ENCODE results near the gene ACOT6. TPM values are rescaled to one million over a fixed set of nuclear protein-coding genes. Genes with fewer than 3 reads are reported as not detected.
A peak's percentile ranks its signal among the peaks of the same experiment; 100 is the strongest.
"Not testable (repeated sequence)": the region's sequence is repeated elsewhere in the genome, so short reads cannot be mapped to it uniquely, and the experiment has no call there.

Gene ACOT6
- total and polyA plus RNA-seq, 5 donors from 2014 or later = 0.16 TPM; not detected in 4

DNA sequence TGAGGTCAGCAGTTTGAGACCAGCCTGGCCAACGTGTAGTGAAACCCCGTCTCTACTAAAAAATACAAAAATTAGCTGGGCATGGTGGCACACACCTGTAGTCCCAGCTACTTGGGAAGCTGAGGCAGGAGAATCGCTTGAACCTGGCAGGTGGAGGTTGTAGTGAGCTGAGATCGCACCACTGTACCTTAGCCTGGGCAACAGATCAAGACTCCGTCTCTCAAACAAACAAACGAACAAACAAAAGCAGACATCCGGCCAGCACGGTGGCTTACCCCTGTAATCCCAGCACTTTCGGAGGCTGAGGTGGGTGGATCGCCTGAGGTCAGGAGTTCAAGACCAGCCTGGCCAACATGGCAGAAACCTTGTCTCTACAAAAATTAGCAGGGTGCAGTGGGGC lies 24.0 kb downstream of the ACOT6 start:
- H3K9me3 Mint-ChIP-seq = not testable (repeated sequence)
- peaks cover 37% of the 10 kb centered on the region for H3K27me3 Mint-ChIP-seq

DNA sequence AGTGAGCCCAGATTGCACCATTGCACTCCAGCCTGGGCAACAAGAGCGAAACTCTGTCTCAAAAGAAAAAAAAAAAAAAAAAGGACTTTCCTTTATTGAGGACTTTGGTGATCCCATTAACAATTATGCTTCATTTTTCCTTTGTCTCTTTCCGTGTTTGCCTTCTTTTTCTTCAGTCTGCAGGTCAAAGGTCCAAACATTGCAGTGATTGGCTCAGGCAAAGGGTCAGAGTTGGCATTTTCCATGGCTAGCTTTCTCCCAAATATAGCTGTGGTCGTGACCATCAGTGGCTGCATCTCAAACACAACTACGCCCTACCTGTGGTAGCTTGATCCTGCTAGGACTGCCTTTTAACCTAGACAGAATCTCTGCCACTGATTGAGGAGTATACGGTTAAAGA lies 25.5 kb downstream of the ACOT6 start:
- peaks cover 6% of the 10 kb centered on the region for H3K27me3 ChIP-seq (ENCODE audit: control insufficient read depth, insufficient read depth, low read length)
- Mint-ChIP-seq H3K27me3 (peaks cover 29% of the 10 kb centered on the region), H3K9me3 (no peaks in the 10 kb centered on the region)

More for the DNA sequence above, 24.0 kb downstream of the ACOT6 start:
- H3K9me3 ChIP-seq (ENCODE audit: control insufficient read depth in 2 of 2, low read length in 2 of 2); H3K4me3 ChIP-seq (ENCODE audit: low read depth, low read length); H3K4me1 Mint-ChIP-seq; H3K27me3 ChIP-seq (ENCODE audit: control insufficient read depth, insufficient read depth, low read length); H3K27ac Mint-ChIP-seq; H3K36me3 Mint-ChIP-seq; H3K27ac ChIP-seq (ENCODE audit: insufficient read depth, low read length, poor library complexity, severe bottlenecking); DNase-seq; ATAC-seq (ENCODE audit: low read depth in 2 of 2); H3K4me3 Mint-ChIP-seq; H3K36me3 ChIP-seq (ENCODE audit: control insufficient read depth, insufficient read depth, low read length): not testable (repeated sequence)
- H3K4me1 ChIP-seq (ENCODE audit: control insufficient read depth, insufficient read depth, low read length, poor library complexity, severe bottlenecking) = peaks cover 14% of the 10 kb centered on the region

DNA sequence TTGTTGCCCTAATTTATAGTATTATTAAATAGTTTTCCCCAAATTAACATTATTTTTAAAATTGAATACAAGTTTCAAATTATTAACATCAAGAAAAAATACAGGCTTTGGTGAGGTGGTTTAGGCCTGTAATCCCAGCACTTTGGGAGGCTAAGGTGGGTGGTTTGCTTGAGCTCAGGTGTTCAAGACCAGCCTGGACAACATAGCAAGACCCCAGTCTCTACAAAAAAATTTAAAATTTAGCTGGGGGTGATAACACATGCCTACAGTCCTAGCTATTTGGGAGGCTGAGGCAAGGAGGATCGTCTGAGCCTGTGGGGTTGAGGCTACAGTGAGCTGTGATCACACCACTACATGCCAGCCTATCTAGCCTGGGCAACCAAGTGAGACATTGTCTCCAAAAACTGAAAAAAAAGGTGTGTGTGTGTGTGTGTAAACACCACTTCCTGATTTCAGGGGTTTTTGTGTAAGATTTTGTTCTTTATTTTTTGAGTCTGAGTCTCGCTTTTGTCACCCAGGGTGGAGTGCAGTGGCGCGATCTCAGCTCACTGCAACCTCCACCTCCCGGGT lies 28.6 kb downstream of the ACOT6 start:
- no peak for DNase-seq
- Histone ChIP-seq H3K9me3 (ENCODE audit: control insufficient read depth in 2 of 2, low read length in 2 of 2) (no peaks in the 10 kb centered on the region), H3K27ac (ENCODE audit: insufficient read depth, low read length, poor library complexity, severe bottlenecking) (no peak overlapping the region), H3K36me3 (ENCODE audit: control insufficient read depth, insufficient read depth, low read length) (no peaks in the 10 kb centered on the region), H3K4me3 (ENCODE audit: low read depth, low read length) (no peak overlapping the region), H3K4me1 (ENCODE audit: control insufficient read depth, insufficient read depth, low read length, poor library complexity, severe bottlenecking) (peaks cover 15% of the 10 kb centered on the region), H3K27me3 (ENCODE audit: control insufficient read depth, insufficient read depth, low read length) (peaks cover 4% of the 10 kb centered on the region)
- H3K4me3 Mint-ChIP-seq = no peak overlapping the region
- H3K4me1 Mint-ChIP-seq = peaks cover 0 to 15% (median 13%) of the 10 kb centered on the region in 4 donors
- H3K36me3 Mint-ChIP-seq = no peaks in the 10 kb centered on the region
- H3K9me3 Mint-ChIP-seq = peaks cover 0 to 1% (median 0%) of the 10 kb centered on the region in 7 donors
- H3K27me3 Mint-ChIP-seq = peaks cover 6% of the 10 kb centered on the region
- ATAC-seq (ENCODE audit: low read depth in 2 of 2) = no peak
- no peak overlapping the region for H3K27ac Mint-ChIP-seq

More for the DNA sequence above, 25.5 kb downstream of the ACOT6 start:
- Mint-ChIP-seq H3K4me1 (peaks cover 4 to 6% (median 5%) of the 10 kb centered on the region in 4 donors), H3K27ac (no peak overlapping the region), H3K36me3 (no peaks in the 10 kb centered on the region), H3K4me3 (no peak overlapping the region)
- no peak for ATAC-seq (ENCODE audit: low read depth in 2 of 2)
- Histone ChIP-seq H3K4me1 (ENCODE audit: control insufficient read depth, insufficient read depth, low read length, poor library complexity, severe bottlenecking) (peaks cover 14% of the 10 kb centered on the region), H3K27ac (ENCODE audit: insufficient read depth, low read length, poor library complexity, severe bottlenecking) (no peak overlapping the region), H3K36me3 (ENCODE audit: control insufficient read depth, insufficient read depth, low read length) (no peaks in the 10 kb centered on the region), H3K9me3 (ENCODE audit: control insufficient read depth in 2 of 2, low read length in 2 of 2) (no peaks in the 10 kb centered on the region), H3K4me3 (ENCODE audit: low read depth, low read length) (no peak overlapping the region)
- DNase-seq = no peak

DNA sequence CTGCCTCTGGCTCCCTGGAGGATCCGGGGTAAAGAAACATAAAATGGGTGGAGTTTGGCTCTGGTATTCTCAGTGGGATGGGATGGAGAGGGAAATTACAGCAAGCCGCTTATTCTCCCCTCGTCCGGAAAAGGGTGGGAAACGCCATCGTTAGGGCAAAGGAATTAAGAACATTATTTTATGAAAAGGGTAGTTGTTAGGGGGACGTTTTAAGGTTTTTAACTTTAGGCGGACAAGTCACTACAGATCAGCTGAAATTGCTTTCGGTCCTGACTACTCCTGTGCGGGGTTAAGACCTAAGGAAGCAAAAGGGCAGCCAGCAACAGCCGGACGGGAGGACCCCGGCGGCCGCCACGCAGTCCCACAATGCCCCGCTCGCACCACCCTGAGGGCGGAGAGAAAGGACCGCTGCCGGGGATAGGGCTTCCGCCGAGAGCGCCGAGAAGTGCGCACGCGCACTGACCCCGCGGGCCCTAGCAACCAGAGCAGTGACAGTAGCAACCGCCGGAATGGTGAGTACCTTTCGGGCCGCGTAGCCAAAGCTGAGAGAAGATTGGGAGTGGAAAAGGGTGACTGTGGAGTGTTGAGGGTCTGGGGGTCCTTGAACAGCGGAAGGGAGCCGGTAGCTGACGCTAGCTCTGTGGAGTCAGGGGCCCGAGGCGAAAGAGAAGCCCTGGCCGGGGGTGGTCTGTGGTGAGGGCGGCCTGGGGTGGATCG lies 32.4 kb downstream of the ACOT6 start, which contains the start of gene DNAL1:
DNAL1 (plus strand) TSS at position 456 of the 717 bp plus-strand sequence; CDS start at position 510, 54 bp downstream.
- peak; percentile 99 for ATAC-seq (ENCODE audit: low read depth in 2 of 2)
- Histone ChIP-seq H3K27me3 (ENCODE audit: control insufficient read depth, insufficient read depth, low read length) (no peaks in the 10 kb centered on the region), H3K4me3 (ENCODE audit: low read depth, low read length) (peak within 1 kb of the TSS; percentile 91), H3K4me1 (ENCODE audit: control insufficient read depth, insufficient read depth, low read length, poor library complexity, severe bottlenecking) (peaks cover 15% of the 10 kb centered on the region), H3K36me3 (ENCODE audit: control insufficient read depth, insufficient read depth, low read length) (no peaks in the 10 kb centered on the region), H3K27ac (ENCODE audit: insufficient read depth, low read length, poor library complexity, severe bottlenecking) (peak within 1 kb of the TSS; percentile 64), H3K9me3 (ENCODE audit: control insufficient read depth in 2 of 2, low read length in 2 of 2) (no peaks in the 10 kb centered on the region)
- Mint-ChIP-seq H3K27me3 (no peaks in the 10 kb centered on the region), H3K9me3 (peaks cover 0 to 1% (median 0%) of the 10 kb centered on the region in 7 donors), H3K4me3 (peak within 1 kb of the TSS; percentile 86 to 97 (median 96)), H3K27ac (peak within 1 kb of the TSS; percentile 92 to 98 (median 95)), H3K36me3 (no peaks in the 10 kb centered on the region), H3K4me1 (peaks cover 0 to 17% (median 15%) of the 10 kb centered on the region in 4 donors)
- peak; percentile 86 to 91 (median 89) for DNase-seq

DNA sequence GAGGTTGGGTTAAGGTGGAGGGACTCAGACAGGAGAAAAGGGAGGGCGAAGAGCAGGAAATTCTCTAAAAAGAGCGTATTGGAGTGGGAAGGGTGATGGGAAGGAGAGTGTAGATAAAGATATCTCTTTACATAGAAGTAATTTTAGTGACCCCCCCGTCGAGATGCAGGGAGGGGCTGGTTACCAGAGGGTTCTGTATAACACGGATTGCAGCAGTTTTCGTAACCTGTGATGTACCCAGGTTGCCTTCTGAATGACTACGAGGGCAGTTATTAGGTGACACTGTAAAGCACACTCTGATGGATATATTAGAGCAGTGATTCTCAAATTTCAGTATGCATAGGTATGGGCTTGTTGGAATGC lies 32.9 kb downstream of the ACOT6 start:
- Histone ChIP-seq H3K27ac (ENCODE audit: insufficient read depth, low read length, poor library complexity, severe bottlenecking) (peak overlapping the region; percentile 64), H3K27me3 (ENCODE audit: control insufficient read depth, insufficient read depth, low read length) (no peaks in the 10 kb centered on the region), H3K36me3 (ENCODE audit: control insufficient read depth, insufficient read depth, low read length) (no peaks in the 10 kb centered on the region), H3K4me1 (ENCODE audit: control insufficient read depth, insufficient read depth, low read length, poor library complexity, severe bottlenecking) (peaks cover 15% of the 10 kb centered on the region), H3K4me3 (ENCODE audit: low read depth, low read length) (peak overlapping the region; percentile 91), H3K9me3 (ENCODE audit: control insufficient read depth in 2 of 2, low read length in 2 of 2) (no peaks in the 10 kb centered on the region)
- no peak for ATAC-seq (ENCODE audit: low read depth in 2 of 2)
- no peaks in the 10 kb centered on the region for H3K36me3 Mint-ChIP-seq
- no peaks in the 10 kb centered on the region for H3K27me3 Mint-ChIP-seq
- H3K27ac Mint-ChIP-seq = peak overlapping the region; percentile 89 to 95 (median 92)
- H3K4me3 Mint-ChIP-seq = peak overlapping the region; percentile 86 to 97 (median 96)
- H3K4me1 Mint-ChIP-seq = peaks cover 0 to 17% (median 15%) of the 10 kb centered on the region in 4 donors
- H3K9me3 Mint-ChIP-seq = peaks cover 0 to 1% (median 0%) of the 10 kb centered on the region in 7 donors
- DNase-seq = no peak

DNA sequence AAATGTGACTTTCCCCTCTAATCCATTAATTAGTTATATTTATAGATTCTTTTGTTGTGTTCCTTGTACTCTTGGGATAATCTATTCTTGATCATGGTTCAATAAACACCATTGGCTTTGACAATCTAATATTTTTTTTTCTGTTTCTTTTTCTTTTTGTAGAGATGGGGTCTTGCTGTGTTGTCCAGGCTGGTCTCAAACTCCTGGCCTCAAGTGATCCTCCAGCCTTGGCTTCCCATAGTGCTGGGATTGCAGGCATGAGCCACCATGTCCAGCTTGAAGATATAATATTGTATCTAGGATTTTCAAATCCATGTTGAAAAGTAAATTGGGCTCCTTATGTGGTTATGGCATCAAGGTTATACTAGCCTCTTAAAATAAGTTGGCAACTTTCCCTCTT lies 38.7 kb downstream of the ACOT6 start:
- Mint-ChIP-seq H3K9me3 (no peaks in the 10 kb centered on the region), H3K4me3 (no peak overlapping the region), H3K27me3 (no peaks in the 10 kb centered on the region), H3K27ac (no peak overlapping the region), H3K36me3 (no peaks in the 10 kb centered on the region), H3K4me1 (peaks cover 0 to 2% (median under 1%) of the 10 kb centered on the region in 4 donors)
- no peak overlapping the region for H3K4me3 ChIP-seq (ENCODE audit: low read depth, low read length)
- H3K9me3 ChIP-seq (ENCODE audit: control insufficient read depth in 2 of 2, low read length in 2 of 2) = no peaks in the 10 kb centered on the region
- no peaks in the 10 kb centered on the region for H3K36me3 ChIP-seq (ENCODE audit: control insufficient read depth, insufficient read depth, low read length)
- H3K4me1 ChIP-seq (ENCODE audit: control insufficient read depth, insufficient read depth, low read length, poor library complexity, severe bottlenecking) = no peaks in the 10 kb centered on the region
- DNase-seq (no peak), ATAC-seq (ENCODE audit: low read depth in 2 of 2) (no peak)
- H3K27ac ChIP-seq (ENCODE audit: insufficient read depth, low read length, poor library complexity, severe bottlenecking) = no peak overlapping the region
- no peaks in the 10 kb centered on the region for H3K27me3 ChIP-seq (ENCODE audit: control insufficient read depth, insufficient read depth, low read length)

DNA sequence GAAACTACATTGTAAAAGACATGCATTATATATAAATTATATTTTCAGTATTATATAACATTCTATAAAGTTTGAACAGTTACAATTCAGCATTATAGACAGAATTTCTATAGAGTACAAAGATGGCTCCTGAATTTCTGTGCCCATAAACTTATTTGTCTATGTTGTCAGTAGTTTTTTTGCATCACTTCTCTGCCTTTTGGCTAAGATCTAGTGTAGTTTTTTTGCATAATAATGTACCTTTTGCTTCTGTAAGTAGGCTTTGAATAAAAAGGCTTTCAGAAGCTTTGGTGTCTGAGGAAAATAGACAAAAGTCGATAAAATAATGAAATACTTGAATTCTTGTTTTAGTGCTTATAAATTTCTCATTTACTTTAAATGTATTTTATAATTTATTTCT lies 43.5 kb downstream of the ACOT6 start:
- no peak overlapping the region for H3K4me3 Mint-ChIP-seq
- H3K27ac Mint-ChIP-seq = peak overlapping the region in 1 of 3 donors; percentile 14
- H3K36me3 Mint-ChIP-seq = peaks cover 5% of the 10 kb centered on the region
- DNase-seq (no peak), ATAC-seq (ENCODE audit: low read depth in 2 of 2) (no peak)
- H3K27me3 Mint-ChIP-seq = no peaks in the 10 kb centered on the region
- no peaks in the 10 kb centered on the region for H3K9me3 Mint-ChIP-seq
- Histone ChIP-seq H3K27ac (ENCODE audit: insufficient read depth, low read length, poor library complexity, severe bottlenecking) (no peak overlapping the region), H3K4me3 (ENCODE audit: low read depth, low read length) (no peak overlapping the region), H3K36me3 (ENCODE audit: control insufficient read depth, insufficient read depth, low read length) (no peaks in the 10 kb centered on the region), H3K9me3 (ENCODE audit: control insufficient read depth in 2 of 2, low read length in 2 of 2) (no peaks in the 10 kb centered on the region), H3K4me1 (ENCODE audit: control insufficient read depth, insufficient read depth, low read length, poor library complexity, severe bottlenecking) (no peaks in the 10 kb centered on the region), H3K27me3 (ENCODE audit: control insufficient read depth, insufficient read depth, low read length) (no peaks in the 10 kb centered on the region)
- H3K4me1 Mint-ChIP-seq = peaks cover 0 to 3% (median 0%) of the 10 kb centered on the region in 4 donors

Data from CD4-positive, CD25-positive, alpha-beta regulatory T cell (primary cell).